SK-N-SH (cell line): Measurements from ENCODE around the gene TRAPPC12. TPM values are rescaled to one million over a fixed set of nuclear protein-coding genes. Genes with fewer than 3 reads are reported as not detected.

Experiments
- CTCF ChIA-PET: fragments of 300-600, 350-600 bp; formaldehyde crosslinking; extraction: SDS; loops from one replicate; lab custom pipeline; 2021; lab: Yijun Ruan, JAX
- POLR2A ChIA-PET: fragments of 350-600 bp; sonication (Branson Sonifier 250); formaldehyde crosslinking; extraction: SDS; loops from one replicate; lab custom pipeline; 2020; ENCODE audit warnings: antibody characterized with exemption, inconsistent platforms; lab: Yijun Ruan, JAX
- DNase-seq: peaks from one replicate; pipeline ENCODE4 v3.0.0; 2012
- H2AFZ ChIP-seq: fragments of 200-600 bp; sonication (generic); 2 replicates; pipeline ENCODE4 v1.8.1; 2016; ENCODE audit warnings: antibody characterized with exemption, mild to moderate bottlenecking, low read depth
- H3F3A ChIP-seq: fragments of 200-600 bp; sonication (generic); replicated peaks from 2 replicates; pipeline ENCODE3; 2016; ENCODE audit warnings: antibody characterized with exemption, mild to moderate bottlenecking; ENCODE audit not compliant: insufficient read depth
- H3K27ac ChIP-seq, 2 experiments: fragments of 200-500 bp in 1 of 2; fragments of 200-600 bp in 1 of 2; sonication (Bioruptor generic) in 1 of 2; sonication (generic), shearing (Covaris generic) in 1 of 2; 2 replicates each; pipeline versions ENCODE4 v1.5.1 to v1.6.1; 2014 to 2016; ENCODE audit warnings: low read depth in 2 of 2, inconsistent platforms in 1 of 2, low read length in 1 of 2, mild to moderate bottlenecking in 1 of 2, mixed read lengths in 1 of 2
- H3K27me3 ChIP-seq: fragments of 200-600 bp; sonication (generic), shearing (Covaris generic); 2 replicates; pipeline ENCODE4 v1.6.1; 2016; ENCODE audit warnings: mixed run types; ENCODE audit not compliant: insufficient read depth
- H3K36me3 ChIP-seq, 2 experiments: fragments of 200-500 bp in 1 of 2; fragments of 200-600 bp in 1 of 2; sonication (Bioruptor generic) in 1 of 2; sonication (generic) in 1 of 2; replicated peaks in 1 of 2; 2 replicates each; pipeline versions ENCODE3 to v1.5.1; 2014 to 2016; ENCODE audit warnings: low read length in 1 of 2, mild to moderate bottlenecking in 1 of 2; ENCODE audit not compliant: insufficient read depth in 2 of 2, control insufficient read depth in 1 of 2
- H3K4me1 ChIP-seq, 2 experiments: fragments of 200-500 bp in 1 of 2; fragments of 200-600 bp in 1 of 2; sonication (Bioruptor generic) in 1 of 2; sonication (generic), shearing (Covaris generic) in 1 of 2; 2 replicates each; pipeline versions ENCODE4 v1.5.1 to v1.6.1; 2014 to 2016; ENCODE audit warnings: low read depth in 1 of 2, low read length in 1 of 2, mixed run types in 1 of 2; ENCODE audit not compliant: insufficient read depth in 2 of 2, control insufficient read depth in 1 of 2
- H3K4me2 ChIP-seq: fragments of 200-600 bp; sonication (generic), shearing (Covaris generic); 2 replicates; pipeline ENCODE4 v1.6.1; 2017; ENCODE audit warnings: mixed run types
- H3K4me3 ChIP-seq, 2 experiments: fragments of 200-500 bp in 1 of 2; fragments of 200-600 bp in 1 of 2; sonication (Bioruptor generic) in 1 of 2; sonication (generic), shearing (Covaris generic) in 1 of 2; 2 replicates each; pipeline versions ENCODE4 v1.5.1 to v1.8.1; 2014 to 2016; ENCODE audit warnings: low read depth in 2 of 2, inconsistent platforms in 1 of 2, low read length in 1 of 2, mild to moderate bottlenecking in 1 of 2, mixed read lengths in 1 of 2, moderate library complexity in 1 of 2
- H3K79me2 ChIP-seq: fragments of 200-600 bp; sonication (generic); 2 replicates; pipeline ENCODE4 v1.8.1; 2017; ENCODE audit warnings: mild to moderate bottlenecking; ENCODE audit not compliant: insufficient read depth
- H3K9ac ChIP-seq: fragments of 200-600 bp; sonication (generic); 2 replicates; pipeline ENCODE4 v1.6.1; 2017; ENCODE audit warnings: mixed run types
- H3K9me2 ChIP-seq: fragments of 200-600 bp; sonication (generic); 2 replicates; pipeline ENCODE4 v1.6.1; 2017; ENCODE audit warnings: mixed run types
- H3K9me3 ChIP-seq: fragments of 200-600 bp; sonication (generic); 2 replicates; pipeline ENCODE4 v1.6.1; 2017; ENCODE audit warnings: mixed run types, mild to moderate bottlenecking, moderate library complexity
- H4K20me1 ChIP-seq: fragments of 200-600 bp; sonication (generic); 2 replicates; pipeline ENCODE4 v1.6.1; 2017; ENCODE audit warnings: mild to moderate bottlenecking, mixed run types; ENCODE audit not compliant: insufficient read depth
- CHD2 ChIP-seq: fragments of 150-350 bp; IDR thresholded peaks from 2 replicates; pipeline ENCODE4 v1.6.1; 2018; ENCODE audit warnings: low read length; ENCODE audit not compliant: partially characterized antibody
- CTCF ChIP-seq: fragments of 200-600 bp; sonication (generic); IDR thresholded peaks from 2 replicates; pipeline ENCODE4 v1.6.1; 2017; ENCODE audit warnings: antibody characterized with exemption, mild to moderate bottlenecking, moderate library complexity
- EP300 ChIP-seq, 2 experiments: IDR thresholded peaks; 2 replicates each; pipeline versions ENCODE4 v1.4.0 to v1.6.1; 2012; ENCODE audit warnings: borderline replicate concordance in 1 of 2, low read depth in 1 of 2, low read length in 1 of 2
- EZH2phosphoT487 ChIP-seq: fragments of 200-600 bp; sonication (generic); IDR thresholded peaks from 2 replicates; pipeline ENCODE4 v1.6.1; 2017; ENCODE audit warnings: low read depth, mixed run types, mild to moderate bottlenecking, antibody characterized with exemption, moderate library complexity, borderline replicate concordance
- FOXJ3 ChIP-seq: sonication (generic); formaldehyde crosslinking; IDR thresholded peaks from 2 replicates; pipeline ENCODE4 v1.5.1; 2020; ENCODE audit warnings: mild to moderate bottlenecking, missing genetic modification reagents
- FOXM1 ChIP-seq: IDR thresholded peaks from 2 replicates; pipeline ENCODE4 v1.4.0; 2012; ENCODE audit warnings: low read depth, mild to moderate bottlenecking
- GATA2 ChIP-seq: sonication (generic); formaldehyde crosslinking; IDR thresholded peaks from 2 replicates; pipeline ENCODE4 v1.5.0; 2020; ENCODE audit warnings: mild to moderate bottlenecking, missing genetic modification reagents
- JUND ChIP-seq: IDR thresholded peaks from 2 replicates; pipeline ENCODE4 v1.4.0; 2012
- MEF2A ChIP-seq: IDR thresholded peaks from 2 replicates; pipeline ENCODE4 v1.4.0; 2012; ENCODE audit warnings: low read depth, borderline replicate concordance
- MXI1 ChIP-seq: IDR thresholded peaks from 2 replicates; pipeline ENCODE4 v1.6.1; 2012; ENCODE audit warnings: mild to moderate bottlenecking, low read depth, low read length, improper control_type of control experiment
- RCOR1 ChIP-seq: fragments of 150-350 bp; IDR thresholded peaks from 2 replicates; pipeline ENCODE4 v1.6.1; 2017; ENCODE audit warnings: antibody characterized with exemption, low read length
- RXRA ChIP-seq: IDR thresholded peaks from 2 replicates; pipeline ENCODE4 v1.4.0; 2012; ENCODE audit warnings: low read depth, mild to moderate bottlenecking, borderline replicate concordance
- SIN3A ChIP-seq: IDR thresholded peaks from 2 replicates; pipeline ENCODE4 v1.6.1; 2012; ENCODE audit warnings: low read depth, mild to moderate bottlenecking, low read length, moderate library complexity, borderline replicate concordance
- SMC3 ChIP-seq: IDR thresholded peaks from 2 replicates; pipeline ENCODE4 v1.6.1; 2012; ENCODE audit warnings: low read depth, low read length, improper control_type of control experiment
- USF2 ChIP-seq: fragments of 150-350 bp; IDR thresholded peaks from 2 replicates; pipeline ENCODE4 v1.6.1; 2017; ENCODE audit warnings: antibody characterized with exemption, low read length, low read depth, borderline replicate concordance
- WGBS: methylation state at CpG from one replicate; pipeline ENCODE4 v1.1.6; 2017; ENCODE audit warnings: low lambda C conversion rate; 5-methylcytosine and 5-hydroxymethylcytosine counted together
- polyA plus RNA-seq, 3 experiments: library from polyadenylated mRNA; depleted of rRNA; stranded (reverse); fragments of >200 nt; gene quantifications; 2 replicates each; pipeline ENCODE4 v1.2.3, GENCODE V29; 2012
- TF ChIP-seq, protein P1 (sequence below): IDR thresholded peaks from 2 replicates; pipeline ENCODE4 v1.4.0; 2012; ENCODE audit warnings: low read depth, borderline replicate concordance

TRAPPC12 gene
- polyA plus RNA-seq, 1 of the 3 experiments (the other 2 are of a cell fraction) = 83.3 TPM

DNA sequence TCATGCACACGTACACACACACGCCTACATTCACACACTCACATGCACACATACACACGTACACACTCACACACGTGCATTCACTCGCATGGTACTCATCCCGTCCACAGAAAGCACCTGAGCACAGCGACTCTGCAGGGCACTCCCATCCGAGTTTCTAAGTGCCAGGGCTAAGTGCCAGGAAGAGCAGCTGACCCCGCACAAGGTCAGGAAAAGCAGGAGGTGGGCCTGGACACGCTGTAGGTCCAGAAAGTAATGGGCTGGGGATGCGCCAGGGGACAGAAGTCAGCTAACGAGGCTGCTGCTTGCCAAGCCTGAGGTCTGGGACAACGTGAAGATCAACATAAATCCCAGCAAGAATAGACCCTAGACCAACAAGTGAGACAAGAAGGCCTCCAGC is 124.0 kb downstream of the TRAPPC12 start:
- WGBS = 96% methylated on average over 13 of the region's 13 CpGs
- Histone ChIP-seq H3K4me1 (no peaks in the 10 kb centered on the region), H3K27ac (no peak overlapping the region), H3K4me2 (no peak overlapping the region), H3K79me2 (no peaks in the 10 kb centered on the region), H4K20me1 (no peaks in the 10 kb centered on the region), H3K4me3 (no peak overlapping the region), H3F3A (no peaks in the 10 kb centered on the region), H3K36me3 (peaks cover 31 to 44% of the 10 kb centered on the region in 2 experiments), H3K9ac (no peak overlapping the region), H3K9me2 (no peaks in the 10 kb centered on the region), H3K27me3 (no peaks in the 10 kb centered on the region), H3K9me3 (no peaks in the 10 kb centered on the region), H2AFZ (no peak overlapping the region)
- DNase-seq = no peak
- TF ChIP-seq EZH2phosphoT487 (no peak), MXI1 (no peak), SIN3A (no peak), FOXJ3 (CRISPR knock-in tag) (no peak), GATA2 (CRISPR knock-in tag) (no peak), RXRA (no peak), CTCF (no peak), EP300 (IDR thresholded peaks at IDR 0.05; ENCODE audit: borderline replicate concordance in 1 of 2, low read depth in 1 of 2, low read length in 1 of 2) (no peak), CHD2 (no peak), SMC3 (no peak), USF2 (no peak), FOXM1 (no peak), MEF2A (no peak), JUND (no peak), RCOR1 (no peak)
- TF ChIP-seq, protein P1, sequence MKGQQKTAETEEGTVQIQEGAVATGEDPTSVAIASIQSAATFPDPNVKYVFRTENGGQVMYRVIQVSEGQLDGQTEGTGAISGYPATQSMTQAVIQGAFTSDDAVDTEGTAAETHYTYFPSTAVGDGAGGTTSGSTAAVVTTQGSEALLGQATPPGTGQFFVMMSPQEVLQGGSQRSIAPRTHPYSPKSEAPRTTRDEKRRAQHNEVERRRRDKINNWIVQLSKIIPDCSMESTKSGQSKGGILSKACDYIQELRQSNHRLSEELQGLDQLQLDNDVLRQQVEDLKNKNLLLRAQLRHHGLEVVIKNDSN = no peak
- ChIA-PET CTCF (no interaction called here), POLR2A (no interaction called here)
